Stimulated activated naive CD8-positive, alpha-beta T cell treated with anti-CD3 and anti-CD28 coated beads, Interleukin-15, Interleukin-2, amounts not matched to agents 100 ng/mL and 50 ng/mL, for 24 hours (primary cell): Measurements from ENCODE around the gene ADAMTS17.

ENCODE experiments used
- H3K27ac Mint-ChIP-seq: one replicate; pipeline ENCODE4 v1.8.0; 2021; ENCODE audit warnings: mild to moderate bottlenecking, mixed read lengths
- H3K27me3 Mint-ChIP-seq: one replicate; pipeline ENCODE4 v1.8.0; 2021; ENCODE audit warnings: mixed read lengths
- H3K36me3 Mint-ChIP-seq: one replicate; pipeline ENCODE4 v1.8.0; 2021; ENCODE audit warnings: low read depth, mixed read lengths
- H3K4me1 Mint-ChIP-seq: one replicate; pipeline ENCODE4 v1.8.0; 2021; ENCODE audit warnings: low read depth, mixed read lengths
- H3K4me3 Mint-ChIP-seq: one replicate; pipeline ENCODE4 v1.8.0; 2021; ENCODE audit warnings: mild to moderate bottlenecking, mixed read lengths
- H3K9me3 Mint-ChIP-seq: one replicate; pipeline ENCODE4 v1.8.0; 2021; ENCODE audit warnings: mixed read lengths

Gene ADAMTS17

DNA sequence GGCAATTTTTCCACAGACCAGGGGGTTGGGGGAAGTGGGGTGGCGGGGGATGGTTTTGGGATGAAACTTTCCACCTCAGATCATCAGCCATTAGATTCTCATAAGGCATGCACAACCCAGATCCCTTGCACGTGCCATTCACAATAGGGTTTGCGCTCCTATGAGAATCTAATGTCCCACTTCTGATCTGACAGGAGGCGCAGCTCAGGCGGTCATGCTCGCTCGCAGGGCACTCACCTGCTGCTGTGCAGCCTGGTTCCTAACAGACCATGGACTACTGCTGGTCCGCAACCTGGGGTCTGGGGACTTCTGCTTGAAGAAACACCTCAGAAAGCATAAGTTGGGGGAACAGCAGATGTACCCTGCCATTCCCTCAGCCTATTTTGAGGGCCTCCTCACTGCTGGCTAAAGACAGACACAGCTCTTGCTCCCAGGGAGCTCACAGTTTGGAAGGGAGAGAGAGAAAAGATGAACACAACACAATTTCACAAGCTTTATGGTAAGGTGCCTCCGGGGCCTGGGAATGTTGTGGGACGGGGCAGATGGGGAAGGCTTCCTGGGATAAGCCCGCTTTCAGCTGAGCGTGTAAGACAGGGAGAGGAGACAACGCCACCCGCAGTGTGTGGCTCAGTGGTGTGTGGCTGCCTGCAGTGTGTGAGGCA is 285.2 kb downstream of the ADAMTS17 start:
- H3K9me3 Mint-ChIP-seq, result no peaks in the 10 kb centered on the region
- H3K4me1 Mint-ChIP-seq, result no peaks in the 10 kb centered on the region
- no peak overlapping the region for H3K4me3 Mint-ChIP-seq
- no peaks in the 10 kb centered on the region for H3K27me3 Mint-ChIP-seq
- no peaks in the 10 kb centered on the region for H3K36me3 Mint-ChIP-seq
- no peak overlapping the region for H3K27ac Mint-ChIP-seq

DNA sequence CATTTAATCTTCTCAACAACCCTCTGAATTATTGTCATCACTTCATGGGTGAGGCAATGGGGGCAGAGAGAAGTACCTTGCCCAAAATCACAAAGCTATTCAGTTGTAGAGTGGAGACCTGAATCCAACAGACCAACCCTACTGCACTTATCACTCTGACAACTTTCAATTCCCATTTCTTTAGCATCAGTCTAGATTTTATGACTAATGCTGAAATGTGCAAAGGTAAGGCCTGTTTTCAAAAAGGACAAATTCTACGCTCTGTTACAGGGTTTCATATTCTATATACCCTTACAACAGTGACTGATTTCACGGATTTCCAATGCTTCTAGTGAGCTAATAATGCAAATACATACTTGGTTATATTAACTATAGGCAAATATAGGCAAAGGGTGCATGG is 286.0 kb downstream of the ADAMTS17 start:
- Mint-ChIP-seq H3K27me3 (no peaks in the 10 kb centered on the region), H3K36me3 (no peaks in the 10 kb centered on the region), H3K4me1 (no peaks in the 10 kb centered on the region), H3K4me3 (no peak overlapping the region), H3K9me3 (no peaks in the 10 kb centered on the region), H3K27ac (no peak overlapping the region)

DNA sequence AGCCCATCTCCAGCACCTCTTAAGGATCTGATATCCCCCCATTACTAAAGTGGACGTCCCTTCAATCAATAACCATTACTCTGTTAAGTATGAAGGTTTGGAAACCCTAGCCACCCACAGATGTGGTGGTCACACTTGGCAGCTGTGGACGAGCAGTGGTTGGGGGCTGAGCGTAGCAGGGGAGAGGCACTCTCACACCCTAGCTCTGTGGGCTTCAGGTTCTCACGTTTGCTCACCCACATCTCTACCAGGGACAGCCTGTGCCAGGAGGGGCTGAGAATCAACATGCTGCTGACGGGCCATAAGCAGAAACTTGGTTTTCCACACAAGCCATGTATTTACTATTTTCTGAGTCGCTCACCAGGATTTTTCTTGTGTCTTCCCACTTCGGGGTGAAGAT is 287.2 kb downstream of the ADAMTS17 start:
- Mint-ChIP-seq H3K4me3 (no peak overlapping the region), H3K27ac (no peak overlapping the region), H3K4me1 (no peaks in the 10 kb centered on the region), H3K9me3 (no peaks in the 10 kb centered on the region), H3K36me3 (no peaks in the 10 kb centered on the region), H3K27me3 (no peaks in the 10 kb centered on the region)

DNA sequence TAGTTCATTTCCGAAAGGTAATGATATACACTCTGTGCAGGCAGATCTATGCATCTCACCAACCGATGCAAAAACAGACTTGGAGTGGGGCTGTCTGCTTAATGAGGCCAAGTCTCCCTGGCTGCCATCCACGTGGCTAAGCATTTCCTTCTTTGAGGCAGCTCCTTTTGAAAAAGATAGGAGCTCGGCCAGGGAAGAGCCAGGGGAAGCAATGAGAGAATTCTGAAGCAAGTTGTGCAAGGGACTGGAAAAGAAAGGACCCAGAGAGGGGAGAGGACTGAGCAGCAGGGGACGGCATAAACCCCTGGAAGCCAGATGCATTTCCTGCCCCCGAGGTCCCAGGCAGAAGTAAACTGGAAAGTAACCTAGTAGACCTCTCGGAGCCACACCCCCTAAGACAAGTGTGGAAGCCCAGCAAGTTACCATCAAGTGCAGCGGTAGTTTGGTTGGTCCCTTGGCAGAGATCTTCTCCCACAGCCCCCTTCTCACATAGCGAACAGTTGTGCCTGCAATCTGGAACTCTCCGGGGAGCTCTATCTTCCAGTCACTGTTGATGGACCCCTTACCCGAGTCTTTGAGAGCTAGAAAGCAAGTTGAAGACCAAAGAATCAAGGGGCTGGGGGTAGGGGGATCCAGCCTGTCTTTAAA is 288.2 kb downstream of the ADAMTS17 start:
- H3K4me1 Mint-ChIP-seq, result no peaks in the 10 kb centered on the region
- H3K36me3 Mint-ChIP-seq, result no peaks in the 10 kb centered on the region
- no peaks in the 10 kb centered on the region for H3K9me3 Mint-ChIP-seq
- no peak overlapping the region for H3K4me3 Mint-ChIP-seq
- no peaks in the 10 kb centered on the region for H3K27me3 Mint-ChIP-seq
- H3K27ac Mint-ChIP-seq, result no peak overlapping the region

DNA sequence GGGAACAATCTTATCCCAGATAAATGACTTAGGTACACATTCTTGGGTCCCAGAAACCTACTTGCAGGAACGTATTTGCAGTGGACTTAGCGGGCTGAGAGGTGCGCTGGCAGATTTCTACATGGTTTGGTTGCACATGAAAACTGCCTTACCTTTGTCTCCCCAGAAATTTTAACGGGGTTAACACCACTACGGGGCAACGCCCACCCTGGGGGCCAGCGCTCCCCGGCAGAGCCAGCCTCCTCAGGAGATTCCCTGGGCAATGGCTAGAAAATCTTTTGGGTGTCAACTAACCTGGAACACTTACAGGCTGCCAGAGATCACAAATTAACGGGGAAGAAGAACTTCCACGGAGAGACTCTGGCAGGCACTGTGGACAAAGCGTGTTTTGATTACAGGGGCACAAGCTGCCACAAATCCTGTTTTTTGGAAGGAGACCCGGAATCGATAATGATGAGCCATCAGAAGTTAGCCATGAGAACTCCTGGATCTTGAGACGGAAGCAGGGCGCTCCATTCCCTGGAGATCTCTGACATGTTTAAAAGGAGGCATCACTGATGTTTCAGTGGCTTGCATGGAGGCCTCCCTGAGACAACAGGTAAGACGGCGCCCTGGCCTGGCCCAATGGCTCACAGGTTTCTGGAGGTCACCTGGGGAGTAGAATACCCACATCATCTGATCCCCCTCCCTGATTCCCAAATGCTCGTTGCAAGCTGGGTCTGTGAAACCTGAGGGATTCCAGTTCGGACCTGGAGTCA is 288.9 kb downstream of the ADAMTS17 start:
- Mint-ChIP-seq H3K27me3 (no peaks in the 10 kb centered on the region), H3K27ac (no peak overlapping the region), H3K36me3 (peaks cover 3% of the 10 kb centered on the region), H3K9me3 (peaks cover 2% of the 10 kb centered on the region), H3K4me1 (no peaks in the 10 kb centered on the region), H3K4me3 (no peak overlapping the region)

DNA sequence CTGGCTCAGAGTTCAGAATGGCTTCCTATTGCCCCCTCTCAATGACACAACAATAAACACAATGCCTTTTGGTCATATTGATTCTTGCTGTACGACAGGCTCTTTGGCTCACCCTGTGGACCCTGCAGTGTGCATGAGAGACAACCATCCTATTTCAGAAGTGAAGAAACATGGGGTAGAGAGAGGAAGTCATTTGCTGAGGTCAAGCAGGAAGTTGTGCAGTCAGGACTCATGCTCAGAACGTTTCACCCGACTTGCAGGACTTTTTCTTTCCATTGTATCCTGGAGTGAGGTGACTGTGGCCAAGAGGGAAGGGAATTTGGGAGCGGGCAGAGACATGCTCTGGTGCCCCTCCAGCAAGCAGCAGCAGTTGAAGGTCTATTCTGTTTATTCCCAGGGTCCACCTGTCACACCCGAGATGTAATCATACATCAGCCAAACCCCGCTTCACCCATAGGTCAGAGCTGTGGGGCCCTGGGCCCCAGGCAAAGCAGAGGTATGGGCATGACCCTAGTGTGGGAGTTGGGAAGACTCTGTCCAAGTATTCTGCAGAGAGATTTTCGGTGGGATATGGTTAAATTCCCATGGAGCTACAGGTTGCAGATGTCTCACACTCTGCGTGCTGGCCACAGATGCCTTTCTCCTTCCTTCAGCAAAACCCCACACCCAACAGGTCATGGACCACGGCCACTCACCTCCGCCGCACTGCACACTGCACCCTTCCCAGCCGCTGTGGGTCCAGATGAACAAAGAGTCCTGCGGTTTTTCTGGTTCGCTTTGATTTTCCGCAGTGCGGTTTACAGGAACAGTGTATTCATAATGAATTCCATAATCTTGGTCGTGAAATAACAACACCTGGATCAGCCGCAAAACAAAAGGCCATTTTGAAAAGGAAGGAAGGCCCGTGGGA is 290.6 kb downstream of the ADAMTS17 start:
- H3K4me1 Mint-ChIP-seq, result no peaks in the 10 kb centered on the region
- peaks cover 10% of the 10 kb centered on the region for H3K9me3 Mint-ChIP-seq
- no peak overlapping the region for H3K4me3 Mint-ChIP-seq
- peaks cover 11% of the 10 kb centered on the region for H3K36me3 Mint-ChIP-seq
- no peaks in the 10 kb centered on the region for H3K27me3 Mint-ChIP-seq
- H3K27ac Mint-ChIP-seq, result no peak overlapping the region

DNA sequence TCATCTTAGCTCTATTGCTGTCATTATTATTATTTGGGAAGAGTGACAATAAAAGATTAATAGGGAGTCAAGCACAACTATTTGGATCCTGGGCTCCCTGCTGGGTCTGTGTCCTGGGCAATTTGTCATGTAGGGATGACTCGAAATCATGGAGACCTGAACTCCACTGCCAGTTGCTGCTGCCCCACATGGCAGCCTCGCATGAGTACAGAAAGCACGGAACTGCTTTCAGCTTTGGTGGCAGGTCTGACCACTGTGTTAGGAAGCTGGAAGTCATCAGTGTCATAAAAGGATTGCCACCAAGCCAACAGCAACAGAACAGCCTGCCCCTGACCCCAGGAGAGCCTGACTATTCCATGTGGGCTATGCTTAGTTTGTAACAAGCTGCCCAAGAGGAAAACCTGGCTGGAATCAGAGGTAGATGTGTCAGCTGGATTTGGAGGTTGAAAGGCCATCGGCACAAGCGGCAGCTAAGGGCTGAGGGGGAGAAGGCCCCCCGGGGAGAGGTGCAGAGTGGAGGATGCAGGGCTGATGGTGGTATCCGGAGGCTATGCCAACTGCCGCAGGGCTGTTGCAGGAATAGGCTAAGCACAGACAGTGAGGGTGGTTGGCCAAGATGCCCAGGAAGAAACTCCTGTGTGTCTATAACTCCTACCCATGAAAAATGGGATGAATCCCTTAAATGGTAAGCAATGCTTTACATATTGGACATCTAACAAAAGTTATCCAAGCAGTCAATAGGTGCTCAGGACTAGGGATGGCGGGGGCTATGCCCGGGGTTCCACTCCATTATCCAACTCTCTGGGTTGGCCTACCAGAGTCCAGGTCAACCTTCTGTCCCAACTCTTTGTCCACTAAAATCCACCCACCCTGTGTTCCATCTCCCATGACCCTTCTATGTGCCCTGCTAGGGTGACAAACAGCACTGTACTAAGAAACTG is 291.6 kb downstream of the ADAMTS17 start:
- Mint-ChIP-seq H3K4me3 (no peak overlapping the region), H3K36me3 (peaks cover 11% of the 10 kb centered on the region), H3K27me3 (no peaks in the 10 kb centered on the region), H3K4me1 (no peaks in the 10 kb centered on the region), H3K27ac (no peak overlapping the region), H3K9me3 (peaks cover 10% of the 10 kb centered on the region)

- H3K9me3 Mint-ChIP-seq, result peaks cover 10% of the 10 kb centered on the region
- H3K36me3 Mint-ChIP-seq, result peaks cover 11% of the 10 kb centered on the region
- H3K27ac Mint-ChIP-seq, result no peak overlapping the region
- H3K4me1 Mint-ChIP-seq, result no peaks in the 10 kb centered on the region
- no peaks in the 10 kb centered on the region for H3K27me3 Mint-ChIP-seq
- H3K4me3 Mint-ChIP-seq, result no peak overlapping the region
These were observed 292.3 kb downstream of the ADAMTS17 start for GRCh38 chr15:100049483-100049882.

DNA sequence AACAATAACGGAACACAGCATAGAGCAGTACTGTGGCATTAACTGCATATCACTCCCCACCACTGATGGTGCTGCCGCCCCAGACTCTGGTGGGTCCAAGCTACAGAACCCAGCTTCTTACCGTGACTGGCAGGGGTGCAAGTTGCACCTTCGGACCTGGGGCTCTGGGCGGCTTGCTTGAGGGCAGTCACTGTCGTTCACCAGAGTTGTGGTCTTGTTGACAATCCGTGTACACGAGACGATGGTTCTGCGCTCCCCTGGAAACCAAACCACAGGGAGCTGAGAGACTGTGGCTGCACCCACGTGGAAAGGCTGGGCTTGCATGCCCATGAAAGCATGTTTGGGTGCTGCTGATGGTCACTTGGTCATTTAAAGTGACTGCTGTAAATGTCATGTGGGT is 293.0 kb downstream of the ADAMTS17 start:
- Mint-ChIP-seq H3K9me3 (peaks cover 10% of the 10 kb centered on the region), H3K36me3 (peaks cover 11% of the 10 kb centered on the region), H3K4me3 (no peak overlapping the region), H3K27ac (no peak overlapping the region), H3K27me3 (no peaks in the 10 kb centered on the region), H3K4me1 (no peaks in the 10 kb centered on the region)

- H3K36me3 Mint-ChIP-seq, result peaks cover 11% of the 10 kb centered on the region
- H3K27me3 Mint-ChIP-seq, result no peaks in the 10 kb centered on the region
- no peak overlapping the region for H3K4me3 Mint-ChIP-seq
- peaks cover 10% of the 10 kb centered on the region for H3K9me3 Mint-ChIP-seq
- no peaks in the 10 kb centered on the region for H3K4me1 Mint-ChIP-seq
- no peak overlapping the region for H3K27ac Mint-ChIP-seq
These were observed 298.1 kb downstream of the ADAMTS17 start for GRCh38 chr15:100043692-100044091.

DNA sequence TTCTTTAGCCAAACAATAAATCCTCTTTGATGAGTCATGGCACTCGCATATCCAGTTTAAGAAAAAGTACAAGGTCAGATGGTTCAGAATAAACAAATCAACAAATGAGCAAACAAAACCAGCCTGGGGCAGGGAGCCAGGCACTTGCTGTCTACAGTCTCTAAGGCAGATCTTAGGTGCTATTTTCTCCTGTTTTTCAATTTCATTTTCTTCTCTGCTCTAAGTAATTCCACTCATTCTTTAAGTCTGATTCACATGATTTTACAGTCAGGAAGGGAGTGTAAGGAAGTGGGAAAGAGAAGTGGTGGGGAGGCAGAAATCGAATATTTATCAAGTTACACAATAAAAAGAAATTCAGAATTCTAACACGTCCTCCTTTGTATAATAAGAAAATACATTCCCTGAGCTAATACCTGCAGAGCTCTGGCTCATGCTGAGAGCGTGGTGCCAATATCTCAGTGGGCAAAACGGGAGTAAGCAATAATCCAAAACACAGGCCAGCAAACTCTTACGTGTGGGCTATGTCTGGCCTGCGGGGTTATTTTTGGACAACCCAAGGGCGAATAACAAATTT is 298.6 kb downstream of the ADAMTS17 start:
- H3K9me3 Mint-ChIP-seq, result peaks cover 10% of the 10 kb centered on the region
- peaks cover 11% of the 10 kb centered on the region for H3K36me3 Mint-ChIP-seq
- no peaks in the 10 kb centered on the region for H3K4me1 Mint-ChIP-seq
- H3K4me3 Mint-ChIP-seq, result no peak overlapping the region
- H3K27me3 Mint-ChIP-seq, result no peaks in the 10 kb centered on the region
- no peak overlapping the region for H3K27ac Mint-ChIP-seq

GRCh38 chr15:100042558-100042957 is 299.2 kb downstream of the ADAMTS17 start:
- Mint-ChIP-seq H3K9me3 (peaks cover 5% of the 10 kb centered on the region), H3K27me3 (no peaks in the 10 kb centered on the region), H3K4me3 (no peak overlapping the region), H3K36me3 (peaks cover 5% of the 10 kb centered on the region), H3K27ac (no peak overlapping the region), H3K4me1 (no peaks in the 10 kb centered on the region)

DNA sequence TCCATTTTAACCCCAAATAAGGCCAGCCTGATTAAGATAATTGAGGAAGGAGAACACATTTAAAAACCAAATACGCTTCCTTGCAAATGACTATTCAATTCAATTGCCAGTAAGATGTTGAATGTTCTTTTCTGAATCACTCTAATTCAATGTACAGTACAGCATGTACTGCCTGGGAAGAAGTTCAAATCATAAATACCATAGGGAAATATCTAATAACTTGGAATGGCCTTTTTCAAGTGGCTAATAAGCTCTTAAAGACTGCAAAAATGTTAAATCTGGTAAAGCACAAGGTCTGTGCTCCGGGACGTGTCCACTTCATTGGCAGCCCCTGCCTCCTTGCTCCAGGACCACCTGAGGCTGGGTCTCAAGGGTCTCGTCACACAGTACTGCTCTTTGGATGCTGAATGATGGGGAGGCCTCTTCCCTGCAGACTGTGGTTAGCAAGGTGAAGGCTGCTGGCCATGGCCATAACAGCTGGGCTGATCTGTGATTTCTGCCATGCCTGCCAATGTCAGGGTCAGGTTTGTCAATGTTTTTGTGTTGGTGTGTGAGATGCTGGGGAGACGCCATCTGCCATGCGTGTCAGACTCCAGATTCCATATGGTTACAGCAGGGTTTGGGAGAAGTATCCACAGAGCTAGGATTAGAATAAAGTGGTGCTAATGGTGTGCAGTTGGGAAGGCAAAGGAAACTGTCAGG is 300.5 kb downstream of the ADAMTS17 start:
- H3K4me3 Mint-ChIP-seq, result no peak overlapping the region
- no peaks in the 10 kb centered on the region for H3K9me3 Mint-ChIP-seq
- no peaks in the 10 kb centered on the region for H3K36me3 Mint-ChIP-seq
- H3K27ac Mint-ChIP-seq, result no peak overlapping the region
- H3K4me1 Mint-ChIP-seq, result no peaks in the 10 kb centered on the region
- H3K27me3 Mint-ChIP-seq, result no peaks in the 10 kb centered on the region
